HUES48 (cell line): ENCODE data around the gene STXBP4.

Source experiments
- H3K27ac ChIP-seq: one replicate; pipeline ENCODE4 v1.7.0; 2013; ENCODE audit warnings: low read depth, low read length, inconsistent platforms
- H3K27me3 ChIP-seq: 2 replicates; pipeline ENCODE4 v1.6.1; 2013; ENCODE audit warnings: mild to moderate bottlenecking, low read length; ENCODE audit not compliant: control insufficient read depth, insufficient read depth
- H3K36me3 ChIP-seq: 2 replicates; pipeline ENCODE4 v1.6.1; 2013; ENCODE audit warnings: low read length; ENCODE audit not compliant: control insufficient read depth, insufficient read depth
- H3K4me1 ChIP-seq: 2 replicates; pipeline ENCODE4 v1.6.1; 2013; ENCODE audit warnings: mild to moderate bottlenecking, low read length; ENCODE audit not compliant: control insufficient read depth, insufficient read depth
- H3K4me3 ChIP-seq: 2 replicates; pipeline ENCODE4 v1.5.1; 2013; ENCODE audit warnings: mild to moderate bottlenecking, low read depth, low read length
- H3K9ac ChIP-seq: 2 replicates; pipeline ENCODE4 v1.6.1; 2013; ENCODE audit warnings: mild to moderate bottlenecking, low read depth, low read length, moderate library complexity
- H3K9me3 ChIP-seq: 2 replicates; pipeline ENCODE4 v1.6.1; 2013; ENCODE audit warnings: low read length; ENCODE audit not compliant: control insufficient read depth, insufficient read depth

Gene STXBP4

DNA sequence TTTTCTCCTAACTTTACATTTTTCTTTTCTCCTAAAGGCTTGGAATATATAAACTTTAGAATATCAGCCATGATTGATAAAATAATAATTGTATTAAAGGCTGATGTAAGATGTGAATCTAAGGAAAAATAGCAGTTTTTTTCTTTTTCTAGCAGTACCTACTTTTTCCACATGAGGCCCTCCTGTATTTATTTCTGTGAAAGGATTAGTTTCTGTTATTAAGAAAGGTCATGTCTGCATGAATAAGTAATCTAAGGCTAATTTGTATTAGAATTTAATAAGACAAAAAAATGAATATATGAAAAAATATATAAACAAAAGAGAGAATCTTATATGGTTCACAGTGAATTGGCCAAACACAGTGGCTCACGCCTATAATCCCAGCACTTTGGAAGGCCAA lies 85.3 kb downstream of the STXBP4 start:
- H3K4me1 ChIP-seq: no peaks in the 10 kb centered on the region
- no peak overlapping the region for H3K27ac ChIP-seq
- H3K27me3 ChIP-seq: no peaks in the 10 kb centered on the region
- H3K4me3 ChIP-seq: no peak overlapping the region
- no peaks in the 10 kb centered on the region for H3K9me3 ChIP-seq
- no peaks in the 10 kb centered on the region for H3K36me3 ChIP-seq
- H3K9ac ChIP-seq: no peak overlapping the region

GRCh38 chr17:55054429-55054828 lies 85.9 kb downstream of the STXBP4 start:
- H3K9ac ChIP-seq: no peak overlapping the region
- H3K27ac ChIP-seq: no peak overlapping the region
- no peak overlapping the region for H3K4me3 ChIP-seq
- no peaks in the 10 kb centered on the region for H3K4me1 ChIP-seq
- no peaks in the 10 kb centered on the region for H3K36me3 ChIP-seq
- H3K27me3 ChIP-seq: no peaks in the 10 kb centered on the region
- no peaks in the 10 kb centered on the region for H3K9me3 ChIP-seq

DNA sequence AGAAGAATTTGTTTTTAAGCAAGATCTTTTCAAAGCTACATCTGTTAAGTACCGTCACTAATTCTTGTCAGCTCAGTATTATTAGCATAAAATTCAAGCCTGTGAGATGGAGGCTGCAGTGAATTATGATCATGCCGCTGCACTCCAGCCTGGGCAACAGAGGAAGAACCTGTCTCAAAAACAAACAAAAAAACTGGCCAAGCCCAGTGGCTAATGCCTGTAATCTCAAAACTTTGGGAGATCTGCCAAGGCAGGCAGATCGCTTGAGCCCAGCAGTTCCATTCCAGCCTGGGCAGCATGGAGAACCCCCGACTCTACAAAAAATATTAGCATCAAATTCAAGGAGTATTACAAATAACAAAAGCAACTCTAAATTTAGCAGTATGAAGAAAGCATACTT lies 88.0 kb downstream of the STXBP4 start:
- no peaks in the 10 kb centered on the region for H3K27me3 ChIP-seq
- H3K4me3 ChIP-seq: no peak overlapping the region
- H3K4me1 ChIP-seq: no peaks in the 10 kb centered on the region
- H3K9me3 ChIP-seq: no peaks in the 10 kb centered on the region
- no peak overlapping the region for H3K27ac ChIP-seq
- no peak overlapping the region for H3K9ac ChIP-seq
- no peaks in the 10 kb centered on the region for H3K36me3 ChIP-seq

- no peaks in the 10 kb centered on the region for H3K36me3 ChIP-seq
- H3K9me3 ChIP-seq: no peaks in the 10 kb centered on the region
- H3K27ac ChIP-seq: no peak overlapping the region
- H3K4me1 ChIP-seq: no peaks in the 10 kb centered on the region
- no peak overlapping the region for H3K4me3 ChIP-seq
- H3K9ac ChIP-seq: no peak overlapping the region
- H3K27me3 ChIP-seq: no peaks in the 10 kb centered on the region
Observed at GRCh38 chr17:55057184-55057583, 88.6 kb downstream of the STXBP4 start.

GRCh38 chr17:55059724-55060123 lies 91.2 kb downstream of the STXBP4 start:
- Histone ChIP-seq H3K27ac (no peak overlapping the region), H3K36me3 (no peaks in the 10 kb centered on the region), H3K9me3 (no peaks in the 10 kb centered on the region), H3K27me3 (no peaks in the 10 kb centered on the region), H3K9ac (no peak overlapping the region), H3K4me1 (no peaks in the 10 kb centered on the region), H3K4me3 (no peak overlapping the region)

DNA sequence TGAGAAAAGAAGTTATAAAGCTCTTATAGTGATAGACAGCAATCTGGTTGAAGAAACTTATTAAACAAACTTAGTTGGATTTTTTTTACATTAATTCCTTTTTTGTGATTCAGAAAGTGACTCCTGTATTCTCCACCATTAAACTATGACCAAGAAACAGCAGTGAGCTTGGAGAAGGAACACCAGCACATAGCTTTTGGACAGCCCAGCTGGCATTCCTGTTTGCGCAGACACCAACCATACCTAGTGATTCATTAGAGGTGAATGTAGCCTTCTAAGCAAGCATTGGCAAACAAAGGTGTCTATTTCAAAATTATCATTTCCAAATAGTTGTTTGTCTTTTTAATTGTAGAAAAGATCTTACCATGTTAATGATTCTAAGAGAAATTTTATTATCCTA lies 94.4 kb downstream of the STXBP4 start:
- no peaks in the 10 kb centered on the region; the same call in 1 of the 2 replicates for H3K4me1 ChIP-seq
- no peak overlapping the region for H3K4me3 ChIP-seq
- H3K9ac ChIP-seq: no peak overlapping the region
- no peaks in the 10 kb centered on the region for H3K36me3 ChIP-seq
- H3K9me3 ChIP-seq: no peaks in the 10 kb centered on the region
- H3K27me3 ChIP-seq: no peaks in the 10 kb centered on the region
- H3K27ac ChIP-seq: no peak overlapping the region

DNA sequence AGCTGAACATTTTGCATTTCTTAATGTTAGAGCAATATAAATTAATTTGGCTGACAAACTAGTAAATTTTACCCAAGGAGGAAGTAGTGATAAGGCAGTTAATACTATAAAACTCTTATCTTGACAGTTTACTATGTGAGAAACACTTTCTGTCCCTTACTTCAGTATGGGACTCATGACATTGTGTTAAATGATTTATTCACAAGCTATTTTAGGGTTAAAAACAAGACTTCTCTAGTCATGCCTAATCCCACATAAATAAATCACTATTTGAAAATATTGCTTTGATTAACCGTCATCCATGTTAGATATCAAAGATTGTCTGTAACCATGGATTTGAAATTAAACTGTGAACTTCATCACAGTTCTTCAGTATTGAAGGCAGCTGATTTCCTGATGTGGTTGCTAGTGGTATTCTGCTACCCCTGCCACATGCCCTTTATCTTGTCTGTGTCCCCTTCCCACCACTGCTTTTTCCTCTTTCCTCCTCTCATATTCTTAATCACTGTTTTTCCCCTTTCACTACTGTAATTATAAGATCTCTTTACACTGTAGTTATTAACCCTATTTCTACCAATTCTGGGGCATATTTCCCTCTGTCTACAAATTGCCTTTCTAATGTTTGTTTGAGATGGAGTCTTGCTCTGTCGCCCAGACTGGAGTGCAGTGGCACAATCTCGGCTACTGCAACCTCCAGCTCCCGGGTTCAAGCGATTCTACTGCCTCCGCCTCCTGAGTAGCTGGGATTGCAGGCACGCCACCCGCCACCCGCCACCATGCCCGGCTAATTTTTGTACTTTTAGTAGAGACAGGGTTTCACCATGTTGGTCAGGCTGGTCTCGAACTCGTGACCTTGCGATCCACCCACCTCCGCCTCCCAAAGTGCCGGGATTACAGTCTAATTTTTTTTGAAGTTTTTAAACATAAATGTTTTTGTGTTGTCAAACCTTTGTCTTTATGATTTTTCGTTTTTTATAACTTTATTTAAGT lies 95.6 kb downstream of the STXBP4 start:
- H3K9ac ChIP-seq: no peak overlapping the region
- no peaks in the 10 kb centered on the region for H3K36me3 ChIP-seq
- no peak overlapping the region for H3K4me3 ChIP-seq
- H3K9me3 ChIP-seq: no peaks in the 10 kb centered on the region
- no peaks in the 10 kb centered on the region for H3K27me3 ChIP-seq
- no peaks in the 10 kb centered on the region; the same call in 1 of the 2 replicates for H3K4me1 ChIP-seq
- no peak overlapping the region for H3K27ac ChIP-seq

DNA sequence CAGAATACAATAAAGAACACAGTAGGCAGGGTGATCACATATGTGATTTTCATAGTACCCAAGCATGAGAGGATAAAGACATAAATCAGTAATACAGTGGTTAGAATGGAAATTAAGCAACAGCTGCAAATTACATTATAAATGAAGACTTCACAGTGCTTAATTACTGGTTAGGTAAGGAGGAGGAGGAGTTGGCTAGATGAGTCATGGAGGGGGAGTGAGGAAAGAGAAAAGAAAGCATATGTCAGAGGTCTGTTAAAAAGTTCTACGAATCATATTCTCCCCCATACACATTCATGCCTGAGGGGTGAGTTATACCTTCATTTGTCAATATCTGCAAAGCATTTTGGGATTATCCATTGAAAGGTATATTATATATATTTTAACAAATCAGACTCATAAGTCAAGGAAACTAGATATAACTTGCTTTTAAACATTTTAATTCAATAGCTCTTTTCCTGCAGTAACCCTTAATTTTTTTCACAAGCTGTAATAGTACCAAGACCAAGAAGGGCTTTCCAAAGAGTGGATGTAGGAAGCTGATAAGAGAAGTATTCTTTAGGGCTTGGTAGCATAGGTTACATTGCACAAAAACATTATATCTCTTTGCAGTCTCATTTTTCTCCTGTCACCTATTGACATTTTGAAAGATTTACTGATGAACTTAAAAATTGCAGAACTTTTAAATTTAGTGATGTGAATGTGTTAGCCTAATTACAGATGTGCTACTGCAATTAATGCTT lies 99.3 kb downstream of the STXBP4 start:
- Histone ChIP-seq H3K27ac (no peak overlapping the region), H3K36me3 (no peaks in the 10 kb centered on the region), H3K9me3 (no peaks in the 10 kb centered on the region), H3K4me3 (no peak overlapping the region), H3K4me1 (peaks cover 2% of the 10 kb centered on the region), H3K27me3 (no peaks in the 10 kb centered on the region), H3K9ac (no peak overlapping the region)

DNA sequence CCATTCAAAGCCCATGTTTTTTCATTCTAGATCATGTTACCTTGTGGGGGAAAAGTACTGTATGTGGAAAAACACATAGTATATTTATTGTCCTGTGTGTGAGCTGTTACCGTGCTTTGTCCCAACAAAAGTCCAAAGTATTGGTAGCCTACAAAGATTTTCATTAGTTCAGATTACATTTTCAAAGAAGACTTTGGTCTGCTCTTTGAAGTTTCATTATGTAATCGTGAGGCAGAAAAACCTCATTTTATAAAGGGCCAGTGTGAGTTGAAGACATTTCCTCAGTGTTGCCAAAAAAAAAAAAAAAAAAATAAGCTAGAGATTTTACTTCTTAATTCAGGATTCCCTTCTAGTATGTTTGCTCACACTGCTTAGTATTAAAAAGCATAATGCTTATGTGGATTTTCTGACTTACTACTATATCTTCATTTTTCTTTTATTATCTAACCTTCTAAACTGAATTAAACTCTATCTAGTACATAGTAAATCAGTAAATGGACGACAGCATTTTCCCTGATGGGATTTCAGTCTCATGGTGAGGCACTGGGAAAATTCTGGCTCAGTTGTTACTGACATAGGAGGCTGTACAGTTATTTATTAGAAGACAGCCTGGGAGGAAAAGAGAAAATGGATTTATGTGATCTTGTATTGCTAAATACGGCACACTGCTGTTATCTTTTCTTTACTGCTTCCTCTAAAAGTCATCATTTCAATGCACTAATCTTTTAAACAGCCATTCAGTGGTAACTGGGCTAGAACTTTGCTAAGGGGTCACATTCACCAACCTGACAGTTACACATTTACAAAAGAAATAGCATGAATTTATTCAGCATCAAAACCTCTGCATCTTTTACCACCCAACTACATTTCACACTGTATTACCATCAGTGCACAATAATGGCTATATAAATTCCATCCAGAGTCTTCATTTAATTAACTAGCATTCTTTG lies 100.6 kb downstream of the STXBP4 start:
- Histone ChIP-seq H3K9ac (no peak overlapping the region), H3K27ac (no peak overlapping the region), H3K36me3 (no peaks in the 10 kb centered on the region)

GRCh38 chr17:55069983-55070529 lies 101.5 kb downstream of the STXBP4 start:
- H3K27ac ChIP-seq: no peak overlapping the region
- H3K4me3 ChIP-seq: no peak overlapping the region
- H3K27me3 ChIP-seq: no peaks in the 10 kb centered on the region
- H3K9me3 ChIP-seq: no peaks in the 10 kb centered on the region
- H3K9ac ChIP-seq: no peak overlapping the region
- no peaks in the 10 kb centered on the region for H3K36me3 ChIP-seq
- peaks cover 7% of the 10 kb centered on the region for H3K4me1 ChIP-seq

More for the DNA sequence above, 100.6 kb downstream of the STXBP4 start:
- no peaks in the 10 kb centered on the region for H3K9me3 ChIP-seq
- peaks cover 7% of the 10 kb centered on the region for H3K4me1 ChIP-seq
- no peak overlapping the region for H3K4me3 ChIP-seq
- no peaks in the 10 kb centered on the region for H3K27me3 ChIP-seq
